HepG2 (cell line): ENCODE measurements around the gene TNFSF12. TPM values are rescaled to one million over a fixed set of nuclear protein-coding genes. Genes with fewer than 3 reads are reported as not detected.
A peak's percentile ranks its signal among the peaks of the same experiment; 100 is the strongest.

Experiments
- ATF4 ChIP-seq, 2 experiments: fragments of 450-650 bp in 1 of 2; sonication (generic) in 1 of 2; formaldehyde crosslinking; IDR thresholded peaks; 2 replicates each; pipeline versions ENCODE4 v1.5.0 to v1.8.0; 2020 to 2022; ENCODE audit warnings: mild to moderate bottlenecking in 1 of 2, missing genetic modification reagents in 1 of 2
- BATF2 ChIP-seq: sonication (generic); formaldehyde crosslinking; IDR thresholded peaks from 2 replicates; pipeline ENCODE4 v1.8.0; 2022; ENCODE audit warnings: mild to moderate bottlenecking, missing genetic modification reagents, moderate library complexity
- CCDC6 ChIP-seq: sonication (generic); formaldehyde crosslinking; IDR thresholded peaks from 2 replicates; pipeline ENCODE4 v1.8.1; 2022; ENCODE audit warnings: mild to moderate bottlenecking, missing genetic modification reagents, moderate library complexity
- MBD4 ChIP-seq: IDR thresholded peaks from 2 replicates; pipeline ENCODE4 v1.6.1; 2012; ENCODE audit warnings: low read length, inconsistent platforms, borderline replicate concordance
- SMAD3 ChIP-seq: sonication (generic); formaldehyde crosslinking; IDR thresholded peaks from 2 replicates; pipeline ENCODE4 v1.4.0; 2020; ENCODE audit warnings: missing genetic modification reagents
- SOX5 ChIP-seq: IDR thresholded peaks from 2 replicates; pipeline ENCODE4 v1.6.1; 2016; ENCODE audit warnings: borderline replicate concordance
- SP4 ChIP-seq: sonication (generic); formaldehyde crosslinking; IDR thresholded peaks from 2 replicates; pipeline ENCODE4 v1.8.1; 2023; ENCODE audit warnings: mild to moderate bottlenecking, missing genetic modification reagents
- THAP9 ChIP-seq: sonication (generic); formaldehyde crosslinking; IDR thresholded peaks from 2 replicates; pipeline ENCODE4; 2020; ENCODE audit warnings: missing genetic modification reagents, mild to moderate bottlenecking, borderline replicate concordance
- TIGD3 ChIP-seq: sonication (generic); formaldehyde crosslinking; IDR thresholded peaks from 2 replicates; pipeline ENCODE4 v1.5.1; 2020; ENCODE audit warnings: mild to moderate bottlenecking, missing genetic modification reagents, borderline replicate concordance
- ZNF383 ChIP-seq: sonication (generic); formaldehyde crosslinking; IDR thresholded peaks from 2 replicates; pipeline ENCODE4 v1.4.0; 2020; ENCODE audit warnings: missing genetic modification reagents, mild to moderate bottlenecking, borderline replicate concordance
- ZNF407 ChIP-seq: sonication (generic); formaldehyde crosslinking; IDR thresholded peaks from one replicate; pipeline ENCODE4 v1.5.1; 2020; ENCODE audit warnings: mild to moderate bottlenecking, missing genetic modification reagents; ENCODE audit errors: not compliant biosample characterization
- ZNF430 ChIP-seq: sonication (generic); formaldehyde crosslinking; IDR thresholded peaks from 2 replicates; pipeline ENCODE4 v1.9.0; 2021; ENCODE audit warnings: mild to moderate bottlenecking, missing genetic modification reagents
- polyA plus RNA-seq, 8 experiments: library from polyadenylated mRNA; depleted of rRNA in 3 of 8; stranded (reverse) in 7 of 8; unstranded in 1 of 8; fragments of >200 nt; fragmentation: Illumina TruSeq in 4 of 8; extraction: Trizol in 4 of 8; gene quantifications; 2 replicates each; pipeline versions ENCODE4 v1.2.1 to v1.2.3, GENCODE V29; 2011 to 2016; ENCODE audit warnings: low read depth in 4 of 8, missing spikeins in 1 of 8, mixed read lengths in 1 of 8; ENCODE audit not compliant: insufficient read depth in 1 of 8
- total RNA-seq, 5 experiments: library from RNA; depleted of rRNA; stranded (reverse); fragments of >200 nt; fragmentation: Illumina TruSeq; extraction: Trizol; gene quantifications; 2 replicates each; pipeline ENCODE4 v1.2.3, GENCODE V29; 2016; ENCODE audit warnings: low read depth in 1 of 5

Gene TNFSF12
- total and polyA plus RNA-seq, 2 of the 13 experiments (the other 11 are each of a cell fraction or from before 2014, with no cell fraction given) = 0.93 to 7.2 TPM

GRCh38 chr17:7561028-7561575 is 12.2 kb downstream of the TNFSF12 start (continued):
- no peak for TF ChIP-seq ZNF407 (CRISPR knock-in tag)
- TF ChIP-seq THAP9 (CRISPR knock-in tag) = peak; percentile 96
- 0 out of 2 replicates have a peak, but pooled peaks have one; percentile 22 for TF ChIP-seq SMAD3 (CRISPR knock-in tag)
- TF ChIP-seq SOX5 (CRISPR knock-in tag) = no peak; the same call in 1 of the 2 replicates
- TF ChIP-seq TIGD3 (CRISPR knock-in tag) = no peak
- TF ChIP-seq BATF2 (CRISPR knock-in tag) = no peak
- TF ChIP-seq MBD4 = no peak
- TF ChIP-seq ZNF430 (CRISPR knock-in tag) = no peak; the same call in 1 of the 2 replicates
- TF ChIP-seq ZNF383 = no peak
- TF ChIP-seq ATF4 (CRISPR knock-in tag; IDR thresholded peaks at IDR 0.05) = no peak
- peak; percentile 24; the same call in 1 of the 2 replicates for TF ChIP-seq CCDC6 (CRISPR knock-in tag)
- TF ChIP-seq SP4 (CRISPR knock-in tag) = peak; percentile 36; the same call in 1 of the 2 replicates
